GM18519 (cell line): Measurements from ENCODE around the gene ZNF236.
"Not testable (repeated sequence)": the region's sequence is repeated elsewhere in the genome, so short reads cannot be mapped to it uniquely, and the experiment has no call there.

Source experiments
- ATAC-seq: cut with Tn5 transposase; IDR thresholded peaks from one replicate; pipeline ENCODE4 v1.9.1; 2021; ENCODE audit warnings: mild to moderate bottlenecking, moderate library complexity; ENCODE audit not compliant: unreplicated experiment, low FRiP score

ZNF236 gene

GRCh38 chr18:76983613-76984051 is 161.3 kb downstream of the ZNF236 start:
- ATAC-seq = no peak

- no peak for ATAC-seq
These were observed 162.1 kb downstream of the ZNF236 start for GRCh38 chr18:76984193-76985155.

GRCh38 chr18:76985156-76985950 is 163.0 kb downstream of the ZNF236 start:
- no peak for ATAC-seq

GRCh38 chr18:76985951-76986236 is 163.5 kb downstream of the ZNF236 start:
- no peak for ATAC-seq

GRCh38 chr18:76986406-76986805 is 164.0 kb downstream of the ZNF236 start:
- no peak for ATAC-seq

- no peak for ATAC-seq
These were observed 165.9 kb downstream of the ZNF236 start for GRCh38 chr18:76988031-76988826.

GRCh38 chr18:76988827-76989646 is 166.7 kb downstream of the ZNF236 start:
- ATAC-seq = no peak

- no peak for ATAC-seq
These were observed 167.4 kb downstream of the ZNF236 start for GRCh38 chr18:76989647-76990190.

- not testable (repeated sequence) for ATAC-seq
These were observed 168.1 kb downstream of the ZNF236 start for GRCh38 chr18:76990343-76991020.

GRCh38 chr18:76991021-76991688 is 168.8 kb downstream of the ZNF236 start:
- no peak for ATAC-seq

- ATAC-seq = no peak
These were observed 170.1 kb downstream of the ZNF236 start for GRCh38 chr18:76992226-76993084.

- no peak for ATAC-seq
These were observed 170.7 kb downstream of the ZNF236 start for GRCh38 chr18:76993085-76993382.

- ATAC-seq = no peak
These were observed 171.2 kb downstream of the ZNF236 start for GRCh38 chr18:76993573-76993972.

GRCh38 chr18:76994086-76994654 is 171.8 kb downstream of the ZNF236 start:
- no peak for ATAC-seq

- ATAC-seq = no peak
These were observed 173.5 kb downstream of the ZNF236 start for GRCh38 chr18:76995896-76996295.

- ATAC-seq = no peak
These were observed 174.1 kb downstream of the ZNF236 start for GRCh38 chr18:76996429-76996828.
